HepG2 (cell line): Measurements from ENCODE around the gene ZNF740. TPM values are rescaled to one million over a fixed set of nuclear protein-coding genes. Genes with fewer than 3 reads are reported as not detected.

ENCODE experiments used
- ATAC-seq: fragments of 200-7000 bp; cut with Tn5 transposase; 3 replicates; pipeline ENCODE4 v1.9.1; 2020; ENCODE audit warnings: mild to moderate bottlenecking, moderate library complexity
- BruUV-seq: library from RNA; stranded (reverse); fragments of 400-500 nt; replicated peaks from 2 replicates; lab custom pipeline; 2021; lab: Mats Ljungman, UMichigan
- CTCF ChIA-PET: fragments of 300-600 bp; formaldehyde crosslinking; extraction: SDS; loops from one replicate; lab custom pipeline; 2021; ENCODE audit warnings: low total read pairs, inconsistent platforms, low intra/inter-chr PET ratio; lab: Yijun Ruan, JAX
- POLR2A ChIA-PET: fragments of 350-600 bp; sonication (Branson Sonifier 250); formaldehyde crosslinking; loops from one replicate; lab custom pipeline; 2020; ENCODE audit warnings: antibody characterized with exemption, inconsistent platforms; lab: Yijun Ruan, JAX
- DNase-seq: peaks from one replicate; pipeline ENCODE4 v3.0.0-alpha.2; 2015; ENCODE audit warnings: low spot score
- FAIRE-seq: peaks from 3 replicates; lab custom pipeline; 2011; peaks lifted over from hg19 to GRCh38; lab: Jason Lieb, UNC
- H2AFZ ChIP-seq: one replicate; pipeline ENCODE4 v1.6.1; 2011; ENCODE audit warnings: low read length, inconsistent platforms
- H3K27ac ChIP-seq: fragments of 300-600 bp; 3 replicates; pipeline ENCODE4 v1.8.0; 2011; ENCODE audit warnings: mixed run types, mild to moderate bottlenecking, mixed read lengths, low read length, inconsistent platforms; ENCODE audit not compliant: insufficient read depth; ENCODE audit errors: extremely low read length
- H3K27me3 ChIP-seq, 2 experiments: fragments of 200-600 bp in 1 of 2; 2 replicates in 1 of 2; 3 replicates in 1 of 2; pipeline versions ENCODE4 v1.6.0 to v1.8.0; 2011; ENCODE audit warnings: low read length in 2 of 2, mild to moderate bottlenecking in 2 of 2, moderate library complexity in 2 of 2, inconsistent platforms in 1 of 2; ENCODE audit not compliant: insufficient read depth in 2 of 2, control insufficient read depth in 1 of 2
- H3K36me3 ChIP-seq, 2 experiments: fragments of 200-600 bp in 1 of 2; replicated peaks in 1 of 2; 2 replicates in 1 of 2; 3 replicates in 1 of 2; pipeline versions ENCODE4 v1.5.1 to v1.8.0; 2011; ENCODE audit warnings: low read length in 2 of 2, inconsistent platforms in 1 of 2; ENCODE audit not compliant: insufficient read depth in 2 of 2, control insufficient read depth in 1 of 2
- H3K4me1 ChIP-seq: 2 replicates; pipeline ENCODE4 v1.5.1; 2012; ENCODE audit warnings: low read length, inconsistent platforms; ENCODE audit not compliant: insufficient read depth
- H3K4me2 ChIP-seq: 2 replicates; pipeline ENCODE4 v1.6.0; 2011; ENCODE audit warnings: low read depth, low read length, inconsistent platforms
- H3K4me3 ChIP-seq, 3 experiments: fragments of 200-600 bp in 1 of 3; sonication (generic), shearing (Covaris generic) in 1 of 3; replicated peaks in 1 of 3; 2 replicates each; pipeline ENCODE4 v1.5.1; 2011 to 2016; ENCODE audit warnings: low read length in 3 of 3, inconsistent platforms in 2 of 3, low read depth in 2 of 3, mild to moderate bottlenecking in 2 of 3, control low read depth in 1 of 3, mixed read lengths in 1 of 3; ENCODE audit not compliant: insufficient read depth in 1 of 3
- H3K79me2 ChIP-seq: one replicate; pipeline ENCODE4 v1.6.1; 2011; ENCODE audit warnings: low read length, inconsistent platforms; ENCODE audit not compliant: insufficient read depth
- H3K9ac ChIP-seq: 2 replicates; pipeline ENCODE4 v1.6.0; 2011; ENCODE audit warnings: mild to moderate bottlenecking, low read depth, low read length, inconsistent platforms; ENCODE audit not compliant: insufficient read depth
- H3K9me3 ChIP-seq: 2 replicates; pipeline ENCODE4 v1.5.1; 2012; ENCODE audit warnings: mild to moderate bottlenecking, low read length
- H4K20me1 ChIP-seq: 2 replicates; pipeline ENCODE4 v1.6.0; 2011; ENCODE audit warnings: inconsistent platforms, mild to moderate bottlenecking, low read length, moderate library complexity; ENCODE audit not compliant: insufficient read depth
- HNRNPL ChIP-seq: fragments of 200-400 bp; formaldehyde crosslinking; IDR thresholded peaks from 2 replicates; pipeline ENCODE4 v1.6.1; 2017; ENCODE audit warnings: mild to moderate bottlenecking, low read depth, low read length
- KLF16 ChIP-seq, 2 experiments: sonication (generic) in 1 of 2; formaldehyde crosslinking in 1 of 2; IDR thresholded peaks; 2 replicates each; pipeline versions ENCODE4 v1.6.1 to v1.8.0; 2016 to 2023; ENCODE audit warnings: missing genetic modification reagents in 2 of 2, missing compliant biosample characterization in 1 of 2
- MIER3 ChIP-seq: IDR thresholded peaks from 2 replicates; pipeline ENCODE4 v1.6.1; 2016; ENCODE audit warnings: missing compliant biosample characterization, borderline replicate concordance
- NFKB2 ChIP-seq: sonication (generic); formaldehyde crosslinking; IDR thresholded peaks from 2 replicates; pipeline ENCODE4 v1.4.0; 2020; ENCODE audit warnings: missing genetic modification reagents, borderline replicate concordance
- NKX3-1 ChIP-seq: sonication (generic); formaldehyde crosslinking; IDR thresholded peaks from 2 replicates; pipeline ENCODE4 v1.5.0; 2020; ENCODE audit warnings: missing genetic modification reagents
- POGK ChIP-seq: sonication (generic); formaldehyde crosslinking; conservative IDR thresholded peaks from 2 replicates; pipeline ENCODE4 v1.8.0; 2022; ENCODE audit warnings: mild to moderate bottlenecking, moderate library complexity, missing genetic modification reagents
- SETDB1 ChIP-seq: sonication (generic); formaldehyde crosslinking; IDR thresholded peaks from 2 replicates; pipeline ENCODE4 v1.5.1; 2020; ENCODE audit warnings: missing genetic modification reagents, mild to moderate bottlenecking, borderline replicate concordance
- SPEN ChIP-seq: sonication (generic); formaldehyde crosslinking; IDR thresholded peaks from 2 replicates; pipeline ENCODE4 v1.5.1; 2020; ENCODE audit warnings: low read depth, mild to moderate bottlenecking, missing genetic modification reagents
- U2AF1 ChIP-seq: fragments of 200-400 bp; formaldehyde crosslinking; optimal IDR thresholded peaks from 2 replicates; pipeline ENCODE3; 2017; ENCODE audit warnings: mild to moderate bottlenecking, low read depth, low read length
- ZBTB25 ChIP-seq: IDR thresholded peaks from 2 replicates; pipeline ENCODE4 v1.6.1; 2018; ENCODE audit warnings: missing genetic modification reagents
- ZFY ChIP-seq: sonication (generic); formaldehyde crosslinking; IDR thresholded peaks from 2 replicates; pipeline ENCODE4 v1.4.0; 2020; ENCODE audit warnings: missing genetic modification reagents
- ZMYM2 ChIP-seq: sonication (generic); formaldehyde crosslinking; IDR thresholded peaks from 2 replicates; pipeline ENCODE4 v1.8.0; 2022; ENCODE audit warnings: mild to moderate bottlenecking, missing genetic modification reagents
- ZNF253 ChIP-seq: sonication (generic); formaldehyde crosslinking; IDR thresholded peaks from 2 replicates; pipeline ENCODE4 v1.8.0; 2022; ENCODE audit warnings: mild to moderate bottlenecking, missing genetic modification reagents, borderline replicate concordance
- ZNF354B ChIP-seq: sonication (generic); formaldehyde crosslinking; IDR thresholded peaks from 2 replicates; pipeline ENCODE4 v1.8.0; 2022; ENCODE audit warnings: mild to moderate bottlenecking, missing genetic modification reagents
- ZNF563 ChIP-seq: sonication (generic); formaldehyde crosslinking; IDR thresholded peaks from 2 replicates; pipeline ENCODE4 v1.8.0; 2022; ENCODE audit warnings: mild to moderate bottlenecking, moderate library complexity, missing genetic modification reagents
- ZNF567 ChIP-seq: sonication (generic); formaldehyde crosslinking; IDR thresholded peaks from 2 replicates; pipeline ENCODE4 v1.8.1; 2023; ENCODE audit warnings: mild to moderate bottlenecking, missing genetic modification reagents, borderline replicate concordance
- ZNF629 ChIP-seq: sonication (generic); formaldehyde crosslinking; conservative IDR thresholded peaks from 2 replicates; pipeline ENCODE4 v1.5.0; 2020; ENCODE audit warnings: missing genetic modification reagents
- ZNF7 ChIP-seq: IDR thresholded peaks from 2 replicates; pipeline ENCODE4 v1.6.1; 2016; ENCODE audit warnings: missing biosample characterization, missing genetic modification reagents
- ZNF704 ChIP-seq: sonication (generic); formaldehyde crosslinking; IDR thresholded peaks from 2 replicates; pipeline ENCODE4 v1.8.1; 2023; ENCODE audit warnings: mild to moderate bottlenecking, inconsistent platforms, moderate library complexity, missing genetic modification reagents, borderline replicate concordance
- ZNF850 ChIP-seq: sonication (generic); formaldehyde crosslinking; conservative IDR thresholded peaks from 2 replicates; pipeline ENCODE4 v1.9.0; 2021; ENCODE audit warnings: mild to moderate bottlenecking, missing genetic modification reagents
- WGBS: methylation state at CpG from one replicate; pipeline ENCODE4 v1.1.6; 2017; ENCODE audit warnings: low lambda C conversion rate; 5-methylcytosine and 5-hydroxymethylcytosine counted together
- in situ Hi-C: cut with HindIII; loops from 2 replicates; pipeline ENCODE4 v1.10.0; 2017; ENCODE audit warnings: low pct_unique_long_range_greater_than_20kb; ENCODE audit not compliant: extremely low pct_ligation_motif_present
- intact Hi-C: fragments of 100-400 bp; cut with micrococcal nuclease; formaldehyde crosslinking; loops from one replicate; pipeline ENCODE4 v1.10.0; 2022; ENCODE audit not compliant: unreplicated experiment
- polyA plus RNA-seq, 8 experiments: library from polyadenylated mRNA; depleted of rRNA in 3 of 8; stranded (reverse) in 7 of 8; unstranded in 1 of 8; fragments of >200 nt; fragmentation: Illumina TruSeq in 4 of 8; extraction: Trizol in 4 of 8; gene quantifications; 2 replicates each; pipeline versions ENCODE4 v1.2.1 to v1.2.3, GENCODE V29; 2011 to 2016; ENCODE audit warnings: low read depth in 4 of 8, missing spikeins in 1 of 8, mixed read lengths in 1 of 8; ENCODE audit not compliant: insufficient read depth in 1 of 8
- total RNA-seq, 5 experiments: library from RNA; depleted of rRNA; stranded (reverse); fragments of >200 nt; fragmentation: Illumina TruSeq; extraction: Trizol; gene quantifications; 2 replicates each; pipeline ENCODE4 v1.2.3, GENCODE V29; 2016; ENCODE audit warnings: low read depth in 1 of 5

The ZNF740 gene
- total and polyA plus RNA-seq, 2 of the 13 experiments (the other 11 are each of a cell fraction or from before 2014, with no cell fraction given): 16.9 to 19.0 TPM

- TF ChIP-seq ZNF704 (CRISPR knock-in tag) (no peak), NKX3-1 (CRISPR knock-in tag) (0 out of 2 replicates have a peak, but pooled peaks have one; percentile 3), ZNF354B (no peak), ZNF7 (CRISPR knock-in tag) (no peak), NFKB2 (CRISPR knock-in tag) (peak; percentile 51; the same call in 1 of the 2 replicates), SPEN (CRISPR knock-in tag) (peak; percentile 19; the same call in 1 of the 2 replicates), KLF16 (CRISPR knock-in tag; IDR thresholded peaks at IDR 0.05) (no peak), ZBTB25 (CRISPR knock-in tag) (no peak; the same call in 1 of the 2 replicates)
Measured at GRCh38 chr12:53180931-53181645, 566 bp downstream of the ZNF740 start (continued).

- CTCF ChIA-PET: no interaction called here
- peak overlapping the region in 2 of 3 experiments; percentile 58 to 82; a peak in 3 of 6 replicates for H3K4me3 ChIP-seq
- peaks cover 32% of the 10 kb centered on the region for H3K79me2 ChIP-seq
- peaks cover 18 to 48% of the 10 kb centered on the region in 2 experiments for H3K36me3 ChIP-seq
- H3K9me3 ChIP-seq: no peaks in the 10 kb centered on the region
- WGBS: 87% methylated on average over 2 of the region's 2 CpGs
- peak overlapping the region; percentile 85 for H3K9ac ChIP-seq
- peak overlapping the region; percentile 80 for H3K4me2 ChIP-seq
- POLR2A ChIA-PET: interaction anchor here (1.0 to 3.3 kb wide), 6 partner anchors 21 to 319 kb away, joined by 3 to 34 read pairs (median 8); partner anchors contain the start of genes AAAS, MYG1, PFDN5 and TARBP2
- H3K27ac ChIP-seq: no peak overlapping the region
- BruUV-seq: no TSS peak
- no peaks in the 10 kb centered on the region; a peak in 1 of 5 replicates for H3K27me3 ChIP-seq
- in situ Hi-C loops (no loop called here), intact Hi-C loops (no loop called here)
- DNase-seq (no peak), ATAC-seq (no peak), FAIRE-seq (no peak)
- no peak overlapping the region for H2AFZ ChIP-seq
- peaks cover 15% of the 10 kb centered on the region for H4K20me1 ChIP-seq
- H3K4me1 ChIP-seq: peaks cover 51% of the 10 kb centered on the region
- TF ChIP-seq ZNF253 (CRISPR knock-in tag) (no peak), ZNF850 (CRISPR knock-in tag) (no peak), ZNF567 (CRISPR knock-in tag) (no peak), ZNF563 (CRISPR knock-in tag) (no peak), SETDB1 (CRISPR knock-in tag) (no peak), ZNF629 (CRISPR knock-in tag) (no peak), HNRNPL (no peak), ZFY (CRISPR knock-in tag) (no peak), POGK (peak; percentile 91), U2AF1 (no peak), MIER3 (CRISPR knock-in tag) (no peak), ZMYM2 (0 out of 2 replicates have a peak, but pooled peaks have one; percentile 23)
Measured at GRCh38 chr12:53181935-53182334, 1.4 kb downstream of the ZNF740 start.
